PFSK-1 (cell line): Measurements from ENCODE around the gene CYP26B1.

ENCODE experiments used
- FOXP2 ChIP-seq: optimal IDR thresholded peaks from 2 replicates; pipeline ENCODE3; 2011; ENCODE audit warnings: borderline replicate concordance, control low read depth, inconsistent platforms; ENCODE audit not compliant: insufficient read depth; ENCODE audit errors: extremely low read length, extremely low read depth
- POLR2AphosphoS5 ChIP-seq: IDR thresholded peaks from 2 replicates; pipeline ENCODE4 v1.6.1; 2012; ENCODE audit warnings: low read depth, mild to moderate bottlenecking, control low read depth, low read length, moderate library complexity
- SIN3A ChIP-seq: IDR thresholded peaks from 2 replicates; pipeline ENCODE4 v1.6.1; 2012; ENCODE audit warnings: mild to moderate bottlenecking, low read length, moderate library complexity, borderline replicate concordance; ENCODE audit not compliant: insufficient read depth
- TAF1 ChIP-seq: IDR thresholded peaks from 2 replicates; pipeline ENCODE4 v1.6.1; 2012; ENCODE audit warnings: low read length, control low read depth, borderline replicate concordance; ENCODE audit not compliant: insufficient read depth
- TF ChIP-seq, protein P1 (sequence below), 2 experiments: IDR thresholded peaks; 2 replicates each; pipeline versions ENCODE4 v1.6.1 to v1.8.0; 2011 to 2012; ENCODE audit warnings: low read depth in 2 of 2, low read length in 2 of 2, control low read depth in 1 of 2, inconsistent platforms in 1 of 2, mild to moderate bottlenecking in 1 of 2, moderate library complexity in 1 of 2; ENCODE audit not compliant: insufficient read depth in 1 of 2

The CYP26B1 gene

DNA sequence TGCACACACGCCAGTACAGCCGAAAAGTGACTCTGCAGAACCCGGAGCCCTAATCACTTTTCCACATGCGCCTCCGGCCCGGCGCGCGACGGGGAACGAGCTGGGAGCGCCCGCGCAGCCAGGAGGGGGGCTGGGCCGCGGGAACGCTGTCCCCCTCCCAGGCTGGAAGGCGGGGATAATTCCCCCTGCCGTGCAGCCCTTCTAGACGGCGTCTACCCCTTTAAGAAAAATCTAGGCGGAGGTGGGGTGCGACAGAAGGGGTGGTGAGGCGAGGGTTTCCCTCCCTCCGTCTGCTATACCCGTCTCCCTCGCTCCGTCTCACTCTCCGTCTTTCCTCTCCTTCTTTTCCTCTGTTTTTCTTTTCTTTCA lies 2.4 kb downstream of the CYP26B1 start:
- no peak for TF ChIP-seq POLR2AphosphoS5
- TF ChIP-seq FOXP2: no peak
- TF ChIP-seq TAF1: no peak
- TF ChIP-seq, protein P1, sequence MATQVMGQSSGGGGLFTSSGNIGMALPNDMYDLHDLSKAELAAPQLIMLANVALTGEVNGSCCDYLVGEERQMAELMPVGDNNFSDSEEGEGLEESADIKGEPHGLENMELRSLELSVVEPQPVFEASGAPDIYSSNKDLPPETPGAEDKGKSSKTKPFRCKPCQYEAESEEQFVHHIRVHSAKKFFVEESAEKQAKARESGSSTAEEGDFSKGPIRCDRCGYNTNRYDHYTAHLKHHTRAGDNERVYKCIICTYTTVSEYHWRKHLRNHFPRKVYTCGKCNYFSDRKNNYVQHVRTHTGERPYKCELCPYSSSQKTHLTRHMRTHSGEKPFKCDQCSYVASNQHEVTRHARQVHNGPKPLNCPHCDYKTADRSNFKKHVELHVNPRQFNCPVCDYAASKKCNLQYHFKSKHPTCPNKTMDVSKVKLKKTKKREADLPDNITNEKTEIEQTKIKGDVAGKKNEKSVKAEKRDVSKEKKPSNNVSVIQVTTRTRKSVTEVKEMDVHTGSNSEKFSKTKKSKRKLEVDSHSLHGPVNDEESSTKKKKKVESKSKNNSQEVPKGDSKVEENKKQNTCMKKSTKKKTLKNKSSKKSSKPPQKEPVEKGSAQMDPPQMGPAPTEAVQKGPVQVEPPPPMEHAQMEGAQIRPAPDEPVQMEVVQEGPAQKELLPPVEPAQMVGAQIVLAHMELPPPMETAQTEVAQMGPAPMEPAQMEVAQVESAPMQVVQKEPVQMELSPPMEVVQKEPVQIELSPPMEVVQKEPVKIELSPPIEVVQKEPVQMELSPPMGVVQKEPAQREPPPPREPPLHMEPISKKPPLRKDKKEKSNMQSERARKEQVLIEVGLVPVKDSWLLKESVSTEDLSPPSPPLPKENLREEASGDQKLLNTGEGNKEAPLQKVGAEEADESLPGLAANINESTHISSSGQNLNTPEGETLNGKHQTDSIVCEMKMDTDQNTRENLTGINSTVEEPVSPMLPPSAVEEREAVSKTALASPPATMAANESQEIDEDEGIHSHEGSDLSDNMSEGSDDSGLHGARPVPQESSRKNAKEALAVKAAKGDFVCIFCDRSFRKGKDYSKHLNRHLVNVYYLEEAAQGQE (IDR thresholded peaks at IDR 0.05; ENCODE audit: insufficient read depth in 1 of 2, low read depth in 2 of 2, low read length in 2 of 2): no peak
- no peak for TF ChIP-seq SIN3A

DNA sequence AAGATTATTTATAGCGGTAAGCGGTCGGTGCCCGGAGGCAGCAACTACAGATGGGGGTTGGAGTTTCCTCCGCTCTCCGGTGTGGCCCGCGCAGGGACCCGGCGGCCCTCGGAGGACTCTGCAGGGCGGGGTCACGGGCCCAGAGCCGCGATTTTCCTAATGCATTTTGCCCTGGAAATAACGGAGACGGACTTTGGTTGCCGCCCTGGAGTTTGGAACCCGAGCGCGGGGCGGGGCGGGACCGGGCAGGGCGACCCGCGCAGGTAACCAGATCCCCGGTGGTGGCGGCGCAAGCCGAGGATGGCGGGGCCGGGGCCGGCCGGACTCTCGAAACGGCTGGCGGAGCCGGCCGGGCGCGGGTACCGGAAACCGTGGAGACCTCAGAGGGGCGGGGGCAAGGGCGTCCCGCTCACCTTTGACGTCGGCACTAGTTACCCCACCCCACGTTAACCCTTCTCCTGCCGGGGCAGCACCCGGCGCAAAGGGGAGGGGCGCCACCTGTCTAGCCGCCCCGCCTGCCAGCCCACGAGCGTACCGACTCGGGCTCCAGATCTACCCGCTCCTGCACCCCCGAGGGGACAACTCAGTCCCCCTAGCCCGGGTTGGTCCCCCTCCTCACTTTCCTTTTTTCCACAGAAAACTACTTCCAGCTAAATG lies 2.9 kb downstream of the CYP26B1 start:
- TF ChIP-seq TAF1 (no peak), FOXP2 (no peak), SIN3A (no peak), POLR2AphosphoS5 (no peak)
- TF ChIP-seq, protein P1 (IDR thresholded peaks at IDR 0.05; ENCODE audit: insufficient read depth in 1 of 2, low read depth in 2 of 2, low read length in 2 of 2): no peak

DNA sequence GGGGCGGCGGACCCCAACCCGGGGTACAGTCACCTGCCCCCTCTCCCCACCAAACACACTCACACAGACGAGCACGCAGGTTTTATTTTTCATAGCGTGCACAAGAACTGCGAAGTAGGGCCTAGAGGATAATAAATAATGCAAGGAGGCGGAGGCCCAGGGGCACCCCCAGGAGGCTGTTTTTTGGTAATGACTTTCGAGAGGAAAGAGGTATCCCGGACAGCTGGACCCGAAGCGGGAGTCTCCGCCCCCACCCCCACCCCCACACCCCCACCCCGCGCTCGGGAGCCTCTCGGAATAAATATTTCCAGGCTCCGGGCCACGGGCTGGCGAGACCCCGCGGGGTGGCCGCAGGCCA lies 3.4 kb downstream of the CYP26B1 start:
- no peak for TF ChIP-seq FOXP2
- TF ChIP-seq, protein P1 (IDR thresholded peaks at IDR 0.05; ENCODE audit: insufficient read depth in 1 of 2, low read depth in 2 of 2, low read length in 2 of 2): no peak
- TF ChIP-seq SIN3A: no peak
- no peak for TF ChIP-seq TAF1
- TF ChIP-seq POLR2AphosphoS5: no peak

DNA sequence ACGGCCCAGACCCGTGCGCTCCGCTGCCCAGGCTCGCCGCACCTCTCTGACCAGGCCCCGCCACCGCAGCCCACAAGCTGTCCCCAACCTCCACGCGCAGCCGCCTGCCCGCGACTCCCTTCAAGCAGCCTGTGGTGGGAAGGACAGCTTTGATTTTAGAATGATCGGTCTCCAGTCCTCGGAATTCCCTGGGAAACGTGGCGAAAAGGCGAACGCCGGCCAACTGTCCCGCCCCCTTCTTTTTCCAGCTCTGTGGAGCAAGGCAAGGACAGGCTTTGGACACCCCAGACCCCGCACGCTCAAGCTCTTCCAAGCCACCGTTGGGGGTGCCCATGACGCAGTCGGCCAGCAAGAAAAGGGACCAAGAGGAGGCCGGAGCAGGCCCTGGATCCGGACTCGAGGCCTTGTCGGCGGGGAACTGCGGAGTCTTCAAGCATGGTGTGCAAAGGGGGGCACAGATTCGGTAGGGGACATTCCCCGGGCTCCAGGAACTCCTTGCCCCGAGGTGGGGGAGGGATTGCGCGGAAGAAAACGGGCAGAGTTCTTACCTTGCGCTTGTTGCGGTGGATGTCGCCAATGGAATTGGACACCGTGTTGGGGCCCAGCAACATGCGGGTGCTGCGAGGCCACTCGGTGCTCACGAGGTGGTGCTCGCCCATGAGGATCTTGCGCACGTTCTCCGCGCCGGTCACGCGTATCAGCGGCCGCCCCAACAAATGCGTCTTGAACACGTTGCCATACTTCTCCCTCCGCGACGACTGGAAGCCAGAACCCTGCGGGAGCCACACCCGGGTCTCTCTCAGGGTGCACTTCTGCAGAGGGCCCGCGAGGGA lies 4.0 kb downstream of the CYP26B1 start:
- TF ChIP-seq TAF1 (no peak), FOXP2 (no peak), SIN3A (no peak), POLR2AphosphoS5 (no peak)
- TF ChIP-seq, protein P1 (IDR thresholded peaks at IDR 0.05; ENCODE audit: insufficient read depth in 1 of 2, low read depth in 2 of 2, low read length in 2 of 2): no peak

DNA sequence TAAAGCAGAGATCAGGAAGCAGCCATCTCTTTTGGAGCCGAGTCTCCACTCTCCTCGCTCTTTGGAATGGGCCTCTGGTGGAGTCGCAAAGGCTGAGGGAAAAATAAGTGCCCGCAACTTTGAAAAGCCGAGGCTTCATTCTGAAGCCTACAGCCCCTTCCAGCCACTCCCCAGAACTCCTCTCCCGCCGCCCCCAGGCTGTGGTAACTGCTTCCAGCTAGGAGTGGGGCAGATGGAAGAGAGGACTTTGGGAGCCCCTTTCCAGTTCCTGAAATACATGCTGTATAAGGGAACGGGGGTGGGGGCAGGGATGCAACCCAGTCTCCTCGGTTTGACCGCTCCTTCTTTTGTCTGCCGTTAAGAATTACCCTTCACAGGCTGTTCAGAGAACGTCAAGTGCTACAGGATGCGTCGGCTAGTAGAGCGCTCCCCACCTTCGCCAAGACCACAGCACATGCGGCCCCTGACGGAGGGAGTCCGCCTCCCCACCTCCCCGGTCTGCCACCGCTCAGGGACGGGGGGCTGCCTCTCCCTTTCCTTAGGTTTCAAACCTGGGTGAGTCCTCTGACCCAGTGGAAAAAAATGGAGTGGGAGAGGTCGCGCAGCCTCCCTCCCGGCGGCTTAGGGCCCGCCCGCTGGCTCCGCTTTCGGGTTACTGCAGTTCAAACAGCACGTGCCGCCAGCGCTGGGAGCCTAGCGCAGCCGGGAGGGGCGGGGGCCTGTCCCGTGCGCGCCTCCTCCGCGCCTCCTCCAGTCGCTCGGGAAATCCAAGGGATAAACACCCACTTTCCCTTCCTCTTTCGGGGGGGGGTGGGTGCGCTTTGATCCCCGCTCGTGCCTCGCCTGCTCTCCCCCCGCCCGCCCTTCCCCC lies 4.9 kb downstream of the CYP26B1 start:
- TF ChIP-seq FOXP2 (no peak), SIN3A (no peak), POLR2AphosphoS5 (no peak), TAF1 (no peak)
- TF ChIP-seq, protein P1 (IDR thresholded peaks at IDR 0.05; ENCODE audit: insufficient read depth in 1 of 2, low read depth in 2 of 2, low read length in 2 of 2): no peak
